Transverse colon (tissue), 4 donors: ENCODE data around the gene CPVL. TPM values are rescaled to one million over a fixed set of nuclear protein-coding genes. Genes with fewer than 3 reads are reported as not detected.

Experiments used
- DNase-seq: peaks from one replicate; pipeline ENCODE4 v3.0.0-alpha.2; 2019
- H3K27ac ChIP-seq, 4 donors: fragments of 200-600 bp; sonication (generic); 2 replicates each; pipeline ENCODE4 v1.5.1; 2016 to 2018; ENCODE audit warnings: inconsistent platforms in 4 of 4
- H3K27me3 ChIP-seq: fragments of 200-600 bp; sonication (generic); 2 replicates; pipeline ENCODE4 v1.5.1; 2017; ENCODE audit warnings: inconsistent platforms
- H3K36me3 ChIP-seq, 4 donors: fragments of 200-600 bp; sonication (generic); 2 replicates each; pipeline ENCODE4 v1.5.1; 2017 to 2019; ENCODE audit warnings: inconsistent platforms in 4 of 4
- H3K4me1 ChIP-seq, 4 donors: fragments of 200-600 bp; sonication (generic); 2 replicates each; pipeline ENCODE4 v1.5.1; 2017 to 2020; ENCODE audit warnings: inconsistent platforms in 4 of 4
- H3K4me3 ChIP-seq, 4 donors: fragments of 200-600 bp; sonication (generic); 1 replicate in 1 of 4; 2 replicates in 3 of 4; pipeline versions ENCODE4 v1.5.1 to v1.6.1; 2017 to 2019; ENCODE audit warnings: inconsistent platforms in 4 of 4
- H3K9me3 ChIP-seq, 2 donors: fragments of 200-600 bp; sonication (generic); 2 replicates each; pipeline ENCODE4 v1.5.1; 2017 to 2019; ENCODE audit warnings: inconsistent platforms in 2 of 2
- EP300 ChIP-seq: sonication (generic); formaldehyde crosslinking; IDR thresholded peaks from one replicate; pipeline ENCODE4 v1.6.1; 2017; ENCODE audit warnings: antibody characterized with exemption, low read depth
- POLR2A ChIP-seq: fragments of 450-650 bp; IDR thresholded peaks from one replicate; pipeline ENCODE4 v1.6.1; 2016; ENCODE audit warnings: antibody characterized with exemption, mild to moderate bottlenecking, moderate library complexity
- POLR2AphosphoS5 ChIP-seq, 3 donors: sonication (generic); formaldehyde crosslinking; IDR thresholded peaks; one replicate each; pipeline ENCODE4 v1.6.1; 2016; ENCODE audit warnings: antibody characterized with exemption in 3 of 3
- WGBS, 2 donors: methylation state at CpG; one replicate each; pipeline ENCODE4 v1.1.5; 2018; ENCODE audit warnings: low coverage in 1 of 2; 5-methylcytosine and 5-hydroxymethylcytosine counted together
- in situ Hi-C, 4 donors: fragments of 200-750 bp; cut with MboI; loops; one replicate each; pipeline versions ENCODE4 v1.15.0 to v1.15.1; 2017; ENCODE audit warnings: low sequenced_read_pairs in 3 of 4, low pct_ligation_motif_present in 1 of 4, low pct_unique_long_range_greater_than_20kb in 1 of 4
- intact Hi-C: fragments of 100-400 bp; cut with DNase I; formaldehyde crosslinking; loops from one replicate; pipeline ENCODE4 v1.15.1; 2023; ENCODE audit warnings: low total_unique reads
- total RNA-seq, 4 donors: library from RNA; depleted of rRNA; stranded (reverse); fragments of >200 nt; gene quantifications; one replicate each; pipeline ENCODE4 v1.1.0, GENCODE V29; 2016
- TF ChIP-seq, protein P1 (sequence below), 5 experiments: fragments of 200-600 bp in 3 of 5; fragments of 450-650 bp in 2 of 5; sonication (generic) in 3 of 5; IDR thresholded peaks; 1 replicate in 2 of 5; 2 replicates in 3 of 5; pipeline ENCODE4 v1.5.1; 2016 to 2017; ENCODE audit warnings: antibody characterized with exemption in 5 of 5, inconsistent platforms in 3 of 5, mild to moderate bottlenecking in 2 of 5, moderate library complexity in 1 of 5

CPVL gene
- total RNA-seq, 4 donors from 2014 or later: 0.75 to 9.7 (median 4.8) TPM

DNA sequence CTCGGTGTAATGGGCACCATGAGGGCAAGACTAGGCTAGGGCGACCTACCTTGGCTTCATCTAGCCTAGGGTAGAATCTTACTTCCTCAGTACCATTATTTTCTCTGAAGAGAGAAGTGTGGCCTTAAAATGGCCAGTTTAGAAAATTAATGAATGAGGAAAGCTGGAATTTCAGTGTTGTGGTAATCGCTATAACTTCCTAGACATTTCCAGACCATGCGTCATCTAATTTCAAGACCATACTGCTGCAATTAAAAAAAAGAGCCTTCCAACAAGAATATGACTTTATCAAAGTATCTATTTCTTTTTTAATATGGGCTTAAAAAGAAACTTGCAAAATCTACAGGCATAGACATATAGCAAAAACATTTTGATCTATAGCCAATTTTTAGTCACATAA, 68.5 kb downstream of the CPVL start:
- WGBS, 2 donors: 87 to 100% methylated on average over 2 to 4 of the region's 4 CpGs

DNA sequence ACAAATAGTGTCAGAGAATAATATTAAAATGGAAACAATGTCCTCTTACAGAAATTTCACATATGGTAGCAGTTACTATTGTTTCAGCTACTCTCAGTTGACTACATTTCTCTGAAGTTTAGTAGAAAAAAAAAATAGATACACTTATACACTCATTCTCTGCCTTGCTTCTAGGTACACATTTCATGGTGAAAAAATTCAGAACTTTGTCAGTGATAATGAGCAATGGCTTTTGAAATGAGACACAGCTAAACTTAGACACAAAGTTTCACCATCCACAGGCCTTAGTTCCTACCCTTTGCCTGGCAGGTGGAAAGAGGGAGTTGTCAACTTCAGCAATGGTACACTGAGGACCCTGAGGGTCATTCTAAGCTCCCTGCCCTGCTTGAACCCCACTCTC, 69.2 kb downstream of the CPVL start:
- in situ Hi-C loops (no loop called here), intact Hi-C loops (no loop called here)
- TF ChIP-seq, protein P1, sequence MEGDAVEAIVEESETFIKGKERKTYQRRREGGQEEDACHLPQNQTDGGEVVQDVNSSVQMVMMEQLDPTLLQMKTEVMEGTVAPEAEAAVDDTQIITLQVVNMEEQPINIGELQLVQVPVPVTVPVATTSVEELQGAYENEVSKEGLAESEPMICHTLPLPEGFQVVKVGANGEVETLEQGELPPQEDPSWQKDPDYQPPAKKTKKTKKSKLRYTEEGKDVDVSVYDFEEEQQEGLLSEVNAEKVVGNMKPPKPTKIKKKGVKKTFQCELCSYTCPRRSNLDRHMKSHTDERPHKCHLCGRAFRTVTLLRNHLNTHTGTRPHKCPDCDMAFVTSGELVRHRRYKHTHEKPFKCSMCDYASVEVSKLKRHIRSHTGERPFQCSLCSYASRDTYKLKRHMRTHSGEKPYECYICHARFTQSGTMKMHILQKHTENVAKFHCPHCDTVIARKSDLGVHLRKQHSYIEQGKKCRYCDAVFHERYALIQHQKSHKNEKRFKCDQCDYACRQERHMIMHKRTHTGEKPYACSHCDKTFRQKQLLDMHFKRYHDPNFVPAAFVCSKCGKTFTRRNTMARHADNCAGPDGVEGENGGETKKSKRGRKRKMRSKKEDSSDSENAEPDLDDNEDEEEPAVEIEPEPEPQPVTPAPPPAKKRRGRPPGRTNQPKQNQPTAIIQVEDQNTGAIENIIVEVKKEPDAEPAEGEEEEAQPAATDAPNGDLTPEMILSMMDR (IDR thresholded peaks at IDR 0.05): no peak
- TF ChIP-seq POLR2AphosphoS5 (IDR thresholded peaks at IDR 0.05) (no peak), POLR2A (no peak), EP300 (no peak)
- no peaks in the 10 kb centered on the region for H3K4me1 ChIP-seq
- no peak overlapping the region for H3K4me3 ChIP-seq
- no peaks in the 10 kb centered on the region for H3K27me3 ChIP-seq
- H3K9me3 ChIP-seq: no peaks in the 10 kb centered on the region
- no peak overlapping the region for H3K27ac ChIP-seq
- H3K36me3 ChIP-seq: no peaks in the 10 kb centered on the region
- DNase-seq: no peak

More for the DNA sequence above, 68.5 kb downstream of the CPVL start:
- no peaks in the 10 kb centered on the region for H3K27me3 ChIP-seq
- TF ChIP-seq EP300: no peak
- no peak for TF ChIP-seq POLR2A
- TF ChIP-seq, protein P1 (IDR thresholded peaks at IDR 0.05): no peak
- no peak for TF ChIP-seq POLR2AphosphoS5 (IDR thresholded peaks at IDR 0.05)
- no peak for DNase-seq
- intact Hi-C loops: no loop called here
- no peaks in the 10 kb centered on the region for H3K4me1 ChIP-seq
- in situ Hi-C loops: no loop called here
- no peaks in the 10 kb centered on the region for H3K36me3 ChIP-seq
- no peak overlapping the region for H3K27ac ChIP-seq
- no peak overlapping the region for H3K4me3 ChIP-seq
- H3K9me3 ChIP-seq: no peaks in the 10 kb centered on the region

DNA sequence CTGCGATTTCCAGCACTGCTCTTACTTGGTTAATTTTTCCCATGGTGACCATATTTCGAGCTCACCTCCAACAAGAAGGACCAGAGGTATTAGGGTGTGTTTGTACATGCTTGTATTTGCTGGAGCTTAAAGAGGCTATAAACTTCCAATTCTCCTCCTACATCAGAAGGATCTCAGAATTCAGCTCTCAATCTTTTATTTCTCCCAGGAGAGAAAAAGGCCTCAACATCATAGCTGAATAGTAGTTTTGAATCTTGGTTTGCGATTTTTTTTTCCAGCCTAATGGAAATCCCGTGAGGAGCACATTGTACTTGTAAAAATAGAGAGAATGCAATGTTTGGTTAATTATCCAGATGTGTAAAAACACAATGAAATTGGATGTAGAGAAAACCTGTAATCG, 69.7 kb downstream of the CPVL start:
- Histone ChIP-seq H3K36me3 (no peaks in the 10 kb centered on the region), H3K4me3 (no peak overlapping the region), H3K27ac (no peak overlapping the region), H3K4me1 (no peaks in the 10 kb centered on the region), H3K27me3 (no peaks in the 10 kb centered on the region), H3K9me3 (no peaks in the 10 kb centered on the region)
- no peak for TF ChIP-seq POLR2A
- TF ChIP-seq EP300: no peak
- TF ChIP-seq, protein P1 (IDR thresholded peaks at IDR 0.05): no peak
- TF ChIP-seq POLR2AphosphoS5 (IDR thresholded peaks at IDR 0.05): no peak
- no peak for DNase-seq
- 87 to 91% methylated on average over 5 of the region's 5 CpGs for WGBS, 2 donors
- intact Hi-C loops: no loop called here
- in situ Hi-C loops: no loop called here

DNA sequence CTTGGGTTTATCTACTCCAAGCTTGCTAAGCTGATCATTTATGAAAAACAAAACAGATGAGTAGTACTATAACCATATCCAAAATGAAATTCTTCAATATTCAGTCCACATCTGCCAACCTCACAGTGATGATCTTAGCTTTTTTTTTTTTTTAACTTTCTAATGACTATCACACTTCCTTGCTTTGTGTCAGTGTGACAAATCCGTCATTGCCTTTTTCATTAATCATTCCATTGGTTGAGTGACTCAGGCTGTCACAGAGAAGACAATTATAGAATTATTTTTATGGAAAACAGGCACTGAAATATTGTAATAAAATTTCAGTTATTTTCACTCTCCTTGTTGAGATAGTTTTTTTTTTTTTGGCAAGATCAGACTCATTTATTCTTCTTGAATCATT, 70.7 kb downstream of the CPVL start:
- Histone ChIP-seq H3K36me3 (no peaks in the 10 kb centered on the region), H3K4me3 (no peak overlapping the region), H3K27me3 (no peaks in the 10 kb centered on the region), H3K27ac (no peak overlapping the region), H3K4me1 (no peaks in the 10 kb centered on the region), H3K9me3 (no peaks in the 10 kb centered on the region)
- intact Hi-C loops: no loop called here
- no peak for DNase-seq
- 71 to 78% methylated on average over 1 of the region's 1 CpG for WGBS, 2 donors
- in situ Hi-C loops: no loop called here
- TF ChIP-seq, protein P1 (IDR thresholded peaks at IDR 0.05): no peak
- no peak for TF ChIP-seq EP300
- TF ChIP-seq POLR2A: no peak
